Cardiac muscle cell (in vitro differentiated cells and primary cell): ENCODE data around the gene NXPH4. TPM values are rescaled to one million over a fixed set of nuclear protein-coding genes. Genes with fewer than 3 reads are reported as not detected.

Source experiments
- DNase-seq, 2 donors: peaks; one replicate each; pipeline versions ENCODE4 v3.0.0 to v3.0.0-alpha.2; 2010 to 2017; ENCODE audit warnings: low read depth in 1 of 2, low spot score in 1 of 2
- H3K27ac ChIP-seq: fragments of 200-600 bp; sonication (generic); 2 replicates; pipeline ENCODE4 v1.5.1; 2016
- H3K27me3 ChIP-seq: fragments of 200-600 bp; sonication (generic); 2 replicates; pipeline ENCODE4 v1.6.0; 2016; ENCODE audit warnings: control low read depth
- H3K36me3 ChIP-seq: fragments of 200-600 bp; sonication (generic); 2 replicates; pipeline ENCODE4 v1.5.1; 2016; ENCODE audit warnings: control low read depth
- H3K4me1 ChIP-seq: fragments of 200-600 bp; sonication (generic); 2 replicates; pipeline ENCODE4 v1.8.1; 2017; ENCODE audit warnings: low read depth, mild to moderate bottlenecking, mixed run types
- H3K4me3 ChIP-seq: fragments of 200-600 bp; sonication (generic); 2 replicates; pipeline ENCODE4 v1.5.1; 2016; ENCODE audit warnings: mild to moderate bottlenecking
- H3K9me3 ChIP-seq: fragments of 200-600 bp; sonication (generic); 2 replicates; pipeline ENCODE4 v1.5.1; 2017; ENCODE audit warnings: low read depth, mild to moderate bottlenecking, control low read depth
- polyA plus RNA-seq: library from polyadenylated mRNA; unstranded; fragments of >200 nt; fragmentation: Nextera tagmentation; extraction: Ambion mirVana; gene quantifications from 2 replicates; pipeline ENCODE4 v1.2.1, GENCODE V29; 2016
- total RNA-seq: library from RNA; depleted of rRNA; stranded (reverse); fragments of >200 nt; gene quantifications from 2 replicates; pipeline ENCODE4 v1.2.3, GENCODE V29; 2016
- TF ChIP-seq, protein P1 (sequence below): IDR thresholded peaks from 2 replicates; pipeline ENCODE4 v1.5.1; 2012; ENCODE audit warnings: low read depth, mild to moderate bottlenecking, low read length

NXPH4 gene
- total and polyA plus RNA-seq, 2 experiments from 2014 or later = 0.61 to 0.80 TPM

DNA sequence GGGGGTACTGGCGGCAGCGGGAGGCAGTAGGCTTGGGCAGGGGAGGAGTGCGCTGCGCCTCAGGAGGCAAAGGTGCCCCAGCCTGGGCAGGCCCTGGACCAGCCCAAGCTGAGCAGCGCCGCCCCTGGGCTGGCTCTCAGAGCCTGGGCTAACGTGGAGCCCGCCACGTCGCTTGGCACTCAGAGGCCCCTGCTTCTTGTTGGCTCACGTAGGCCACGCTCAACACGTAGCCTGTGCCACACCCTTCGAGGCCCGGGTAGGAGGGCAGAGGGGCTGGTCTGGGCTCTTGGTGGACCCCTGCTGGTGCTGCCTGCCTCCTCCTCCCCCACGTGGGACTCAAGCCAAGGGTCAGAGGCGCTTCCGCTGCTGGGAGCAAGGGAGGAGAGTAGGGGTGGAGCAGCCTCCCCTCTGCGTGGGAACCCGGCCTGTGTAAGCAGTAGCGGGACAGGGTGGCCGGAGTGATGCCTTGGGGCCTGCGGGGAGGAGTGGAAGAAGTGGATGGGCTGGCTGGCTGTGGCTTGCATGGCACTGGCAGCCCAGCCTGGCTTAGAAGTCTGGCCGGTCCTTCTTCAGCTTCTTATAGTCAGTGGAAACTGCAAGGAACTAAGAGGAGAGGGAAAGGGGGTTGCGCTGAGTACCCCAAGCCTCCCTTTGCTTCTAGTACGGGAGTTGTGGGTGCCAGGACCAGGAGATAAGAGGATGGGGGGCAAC is 18.6 kb downstream of the NXPH4 start:
- peak in 1 of 2 donors; percentile 82 for DNase-seq
- peaks cover 72% of the 10 kb centered on the region for H3K27me3 ChIP-seq
- no peak overlapping the region for H3K27ac ChIP-seq
- H3K36me3 ChIP-seq = peaks cover 17% of the 10 kb centered on the region
- peaks cover 10% of the 10 kb centered on the region for H3K4me1 ChIP-seq
- no peaks in the 10 kb centered on the region for H3K9me3 ChIP-seq
- no peak overlapping the region for H3K4me3 ChIP-seq
- TF ChIP-seq, protein P1, sequence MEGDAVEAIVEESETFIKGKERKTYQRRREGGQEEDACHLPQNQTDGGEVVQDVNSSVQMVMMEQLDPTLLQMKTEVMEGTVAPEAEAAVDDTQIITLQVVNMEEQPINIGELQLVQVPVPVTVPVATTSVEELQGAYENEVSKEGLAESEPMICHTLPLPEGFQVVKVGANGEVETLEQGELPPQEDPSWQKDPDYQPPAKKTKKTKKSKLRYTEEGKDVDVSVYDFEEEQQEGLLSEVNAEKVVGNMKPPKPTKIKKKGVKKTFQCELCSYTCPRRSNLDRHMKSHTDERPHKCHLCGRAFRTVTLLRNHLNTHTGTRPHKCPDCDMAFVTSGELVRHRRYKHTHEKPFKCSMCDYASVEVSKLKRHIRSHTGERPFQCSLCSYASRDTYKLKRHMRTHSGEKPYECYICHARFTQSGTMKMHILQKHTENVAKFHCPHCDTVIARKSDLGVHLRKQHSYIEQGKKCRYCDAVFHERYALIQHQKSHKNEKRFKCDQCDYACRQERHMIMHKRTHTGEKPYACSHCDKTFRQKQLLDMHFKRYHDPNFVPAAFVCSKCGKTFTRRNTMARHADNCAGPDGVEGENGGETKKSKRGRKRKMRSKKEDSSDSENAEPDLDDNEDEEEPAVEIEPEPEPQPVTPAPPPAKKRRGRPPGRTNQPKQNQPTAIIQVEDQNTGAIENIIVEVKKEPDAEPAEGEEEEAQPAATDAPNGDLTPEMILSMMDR = peak; percentile 23

DNA sequence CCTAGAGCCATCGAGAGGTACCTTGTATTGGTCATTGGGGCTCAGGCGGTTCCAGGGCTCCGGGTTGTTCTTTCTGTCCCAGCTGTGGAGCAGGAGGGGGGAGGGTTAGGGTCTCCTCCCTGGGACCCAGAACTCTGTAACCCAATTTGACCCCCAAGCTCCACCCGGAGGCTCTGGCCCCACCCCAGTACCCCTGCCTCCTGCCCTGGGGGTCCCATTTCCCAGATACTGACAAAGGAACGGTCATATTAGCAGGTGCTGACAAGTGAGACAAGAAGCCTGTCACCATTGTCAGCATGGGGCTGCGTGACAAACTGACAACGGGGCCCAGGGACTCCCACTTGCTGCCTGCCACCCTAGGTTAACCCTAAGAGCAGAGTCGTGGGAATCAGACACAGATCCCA is 19.1 kb downstream of the NXPH4 start:
- Histone ChIP-seq H3K4me3 (no peak overlapping the region), H3K36me3 (peaks cover 17% of the 10 kb centered on the region), H3K27me3 (peaks cover 77% of the 10 kb centered on the region), H3K4me1 (peaks cover 10% of the 10 kb centered on the region), H3K9me3 (no peaks in the 10 kb centered on the region), H3K27ac (no peak overlapping the region)
- DNase-seq = no peak
- TF ChIP-seq, protein P1 = no peak

- peaks cover 10% of the 10 kb centered on the region for H3K4me1 ChIP-seq
- no peaks in the 10 kb centered on the region for H3K9me3 ChIP-seq
- H3K36me3 ChIP-seq = peaks cover 17% of the 10 kb centered on the region
- no peak overlapping the region for H3K4me3 ChIP-seq
- DNase-seq = no peak
- TF ChIP-seq, protein P1 = no peak
- no peak overlapping the region for H3K27ac ChIP-seq
- peaks cover 84% of the 10 kb centered on the region for H3K27me3 ChIP-seq
These were observed 19.8 kb downstream of the NXPH4 start for GRCh38 chr12:57236201-57236924.

GRCh38 chr12:57236925-57237595 is 20.5 kb downstream of the NXPH4 start:
- Histone ChIP-seq H3K9me3 (no peaks in the 10 kb centered on the region), H3K27me3 (peaks cover 91% of the 10 kb centered on the region), H3K4me1 (peaks cover 10% of the 10 kb centered on the region), H3K27ac (no peak overlapping the region), H3K36me3 (peaks cover 17% of the 10 kb centered on the region), H3K4me3 (no peak overlapping the region)
- TF ChIP-seq, protein P1 = no peak
- no peak for DNase-seq

GRCh38 chr12:57237596-57237931 is 21.0 kb downstream of the NXPH4 start:
- no peak overlapping the region for H3K27ac ChIP-seq
- H3K36me3 ChIP-seq = peaks cover 13% of the 10 kb centered on the region
- peaks cover 10% of the 10 kb centered on the region for H3K4me1 ChIP-seq
- H3K4me3 ChIP-seq = no peak overlapping the region
- DNase-seq = no peak
- no peaks in the 10 kb centered on the region for H3K9me3 ChIP-seq
- TF ChIP-seq, protein P1 = no peak
- peaks cover 96% of the 10 kb centered on the region for H3K27me3 ChIP-seq
